Stomach smooth muscle (tissue), 2 donors: ENCODE measurements around the gene MRPL1.

Experiments
- H3K27ac ChIP-seq: one replicate; pipeline ENCODE4 v1.7.0; 2013; ENCODE audit warnings: mild to moderate bottlenecking, low read length, inconsistent platforms
- H3K27me3 ChIP-seq, 2 donors: one replicate each; pipeline ENCODE4 v1.7.0; 2013; ENCODE audit warnings: low read length in 2 of 2; ENCODE audit not compliant: insufficient read depth in 2 of 2, control insufficient read depth in 1 of 2
- H3K36me3 ChIP-seq, 2 donors: one replicate each; pipeline ENCODE4 v1.7.0; 2013; ENCODE audit warnings: low read length in 2 of 2; ENCODE audit not compliant: control insufficient read depth in 2 of 2, insufficient read depth in 2 of 2
- H3K4me1 ChIP-seq: one replicate; pipeline ENCODE4 v1.7.0; 2013; ENCODE audit warnings: low read length; ENCODE audit not compliant: control insufficient read depth, insufficient read depth
- H3K4me3 ChIP-seq, 2 donors: one replicate each; pipeline ENCODE4 v1.7.0; 2013; ENCODE audit warnings: low read length in 2 of 2
- H3K9ac ChIP-seq, 2 donors: one replicate each; pipeline ENCODE4 v1.7.0; 2013; ENCODE audit warnings: low read length in 2 of 2, mild to moderate bottlenecking in 1 of 2
- H3K9me3 ChIP-seq, 2 donors: one replicate each; pipeline ENCODE4 v1.7.0; 2013; ENCODE audit warnings: low read length in 2 of 2; ENCODE audit not compliant: control insufficient read depth in 2 of 2
- donor health status: healthy.
- donor health status: Pancreatic carcinoma.

MRPL1 gene

DNA sequence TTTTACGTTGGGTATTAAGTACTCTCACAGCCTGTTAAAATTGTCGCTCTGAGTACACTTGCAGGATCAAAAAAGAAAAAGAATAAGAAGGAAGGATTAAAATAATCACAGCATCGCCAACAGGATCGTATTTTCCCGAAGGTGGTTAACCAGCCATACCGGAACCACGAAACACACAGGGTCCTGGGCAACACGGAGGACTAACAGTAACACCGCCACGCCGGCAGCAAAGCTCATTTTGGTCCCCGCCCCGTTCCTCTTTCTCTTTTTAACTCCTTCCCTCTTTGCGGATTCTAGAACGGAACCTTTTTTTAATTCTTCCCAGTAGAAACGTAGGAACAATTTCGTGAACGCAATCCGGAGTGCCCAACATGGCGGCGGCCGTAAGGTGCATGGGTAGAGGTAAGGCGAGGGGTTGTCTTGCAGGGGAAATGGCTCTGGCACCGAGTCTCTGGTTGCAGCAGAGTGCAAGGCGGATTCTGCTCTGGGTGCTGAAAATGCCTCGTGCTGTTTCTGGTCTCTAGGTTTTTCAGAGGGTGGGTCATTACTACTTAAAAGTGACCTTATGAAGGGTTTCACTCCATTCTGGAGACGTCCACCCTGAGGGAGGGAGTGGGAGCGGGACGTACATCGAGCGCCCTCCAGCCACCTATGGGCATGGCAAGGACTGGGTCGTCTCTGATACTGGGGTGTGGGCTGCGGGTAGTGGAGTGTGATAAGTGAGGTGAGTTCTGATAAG, at the start of gene MRPL1:
TSS of gene MRPL1 (plus strand) at position 353 of the 739 bp plus-strand sequence. CDS start at position 372, 19 bp downstream.
- no peaks in the 10 kb centered on the region for H3K27me3 ChIP-seq
- peak within 1 kb of the TSS; percentile 96 for H3K27ac ChIP-seq
- H3K9me3 ChIP-seq, result no peaks in the 10 kb centered on the region
- peak within 1 kb of the TSS; percentile 98 to 100 for H3K4me3 ChIP-seq
- H3K36me3 ChIP-seq, result no peaks in the 10 kb centered on the region
- peak within 1 kb of the TSS; percentile 95 to 99 for H3K9ac ChIP-seq
- H3K4me1 ChIP-seq, result peaks cover 4% of the 10 kb centered on the region

- no peaks in the 10 kb centered on the region for H3K27me3 ChIP-seq
- peaks cover 4% of the 10 kb centered on the region for H3K4me1 ChIP-seq
- H3K9ac ChIP-seq, result no peak overlapping the region
- H3K4me3 ChIP-seq, result no peak overlapping the region
- H3K36me3 ChIP-seq, result no peaks in the 10 kb centered on the region
- no peaks in the 10 kb centered on the region for H3K9me3 ChIP-seq
- no peak overlapping the region for H3K27ac ChIP-seq
Measured at GRCh38 chr4:77815636-77816035, 47.0 kb upstream of the MRPL1 start.

DNA sequence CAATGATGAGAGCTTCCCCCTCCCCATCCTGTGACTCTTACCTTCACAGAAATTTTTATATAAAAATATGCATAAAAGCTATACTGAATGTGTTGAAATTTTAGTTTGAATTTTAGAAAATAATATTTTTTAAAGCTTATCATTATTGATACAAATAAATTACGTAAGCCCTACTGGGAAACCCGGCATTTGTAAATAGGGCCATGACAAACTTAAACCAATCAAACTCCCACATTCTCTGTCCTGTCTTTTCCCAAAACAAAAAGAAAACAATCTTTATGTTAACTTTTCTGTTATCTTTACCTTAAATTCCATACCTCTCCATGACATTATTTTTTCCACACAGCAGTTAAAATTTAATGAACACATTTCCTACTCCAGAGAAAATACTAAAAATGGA, 46.1 kb upstream of the MRPL1 start:
- H3K36me3 ChIP-seq, result no peaks in the 10 kb centered on the region
- peaks cover 9% of the 10 kb centered on the region for H3K4me1 ChIP-seq
- H3K27ac ChIP-seq, result no peak overlapping the region

GRCh38 chr4:77817304-77818072, 45.1 kb upstream of the MRPL1 start:
- H3K27me3 ChIP-seq, result no peaks in the 10 kb centered on the region
- no peaks in the 10 kb centered on the region for H3K36me3 ChIP-seq
- peak overlapping the region; percentile 81 to 90 for H3K9ac ChIP-seq
- H3K4me3 ChIP-seq, result peak overlapping the region; percentile 60 to 92
- peaks cover 9% of the 10 kb centered on the region for H3K4me1 ChIP-seq
- peak overlapping the region; percentile 84 for H3K27ac ChIP-seq
- no peaks in the 10 kb centered on the region for H3K9me3 ChIP-seq

More for the DNA sequence above, 46.1 kb upstream of the MRPL1 start:
- H3K4me3 ChIP-seq, result no peak overlapping the region
- H3K9ac ChIP-seq, result no peak overlapping the region
- no peaks in the 10 kb centered on the region for H3K27me3 ChIP-seq
- H3K9me3 ChIP-seq, result no peaks in the 10 kb centered on the region

DNA sequence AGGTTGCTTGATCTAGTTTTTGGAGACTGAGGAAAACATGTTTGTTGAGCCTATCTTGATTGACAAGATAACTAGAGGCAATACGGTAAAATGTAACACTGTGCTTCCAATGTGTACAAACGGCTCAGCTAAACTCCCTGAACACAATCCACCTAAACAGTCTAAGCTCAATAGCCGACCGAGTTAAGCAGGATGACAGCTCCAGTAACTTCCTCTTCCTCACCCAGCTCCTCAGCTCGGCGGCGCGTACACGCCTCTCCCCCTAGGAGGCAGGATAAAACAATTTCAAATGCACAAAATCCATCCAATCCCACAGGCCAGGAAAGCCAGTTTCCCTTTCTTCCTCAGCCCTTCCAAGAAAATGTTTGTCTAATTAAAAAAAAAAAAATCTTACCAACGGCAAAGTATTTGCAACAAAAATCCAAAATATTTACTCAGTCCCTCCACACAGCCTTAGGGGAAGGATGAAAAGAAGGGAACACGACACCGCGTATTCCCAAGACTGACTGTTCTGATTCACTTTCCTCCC, 44.5 kb upstream of the MRPL1 start:
- no peaks in the 10 kb centered on the region for H3K36me3 ChIP-seq
- peak overlapping the region; percentile 60 to 92 for H3K4me3 ChIP-seq
- H3K27me3 ChIP-seq, result no peaks in the 10 kb centered on the region
- no peaks in the 10 kb centered on the region for H3K9me3 ChIP-seq
- H3K27ac ChIP-seq, result peak overlapping the region; percentile 84
- peaks cover 9% of the 10 kb centered on the region for H3K4me1 ChIP-seq
- H3K9ac ChIP-seq, result peak overlapping the region; percentile 81 to 90

- Histone ChIP-seq H3K9me3 (no peaks in the 10 kb centered on the region), H3K27ac (peak within 1 kb of the TSS; percentile 95), H3K4me1 (peaks cover 9% of the 10 kb centered on the region), H3K4me3 (peak within 1 kb of the TSS; percentile 92 to 97), H3K9ac (peak within 1 kb of the TSS; percentile 91 to 98), H3K27me3 (no peaks in the 10 kb centered on the region), H3K36me3 (no peaks in the 10 kb centered on the region)
Measured at GRCh38 chr4:77818602-77819403, 43.8 kb upstream of the MRPL1 start, which contains the start of gene CNOT6L. Gene CNOT6L (minus strand): TSS chr4:77819368. CDS start chr4:77819308, 60 bp downstream.

GRCh38 chr4:77819404-77819842, 43.2 kb upstream of the MRPL1 start:
- no peaks in the 10 kb centered on the region for H3K36me3 ChIP-seq
- H3K9ac ChIP-seq, result peak overlapping the region; percentile 91 to 98
- peak overlapping the region; percentile 95 for H3K27ac ChIP-seq
- H3K4me1 ChIP-seq, result peaks cover 9% of the 10 kb centered on the region
- peak overlapping the region; percentile 92 to 97 for H3K4me3 ChIP-seq
- H3K9me3 ChIP-seq, result no peaks in the 10 kb centered on the region
- no peaks in the 10 kb centered on the region for H3K27me3 ChIP-seq

DNA sequence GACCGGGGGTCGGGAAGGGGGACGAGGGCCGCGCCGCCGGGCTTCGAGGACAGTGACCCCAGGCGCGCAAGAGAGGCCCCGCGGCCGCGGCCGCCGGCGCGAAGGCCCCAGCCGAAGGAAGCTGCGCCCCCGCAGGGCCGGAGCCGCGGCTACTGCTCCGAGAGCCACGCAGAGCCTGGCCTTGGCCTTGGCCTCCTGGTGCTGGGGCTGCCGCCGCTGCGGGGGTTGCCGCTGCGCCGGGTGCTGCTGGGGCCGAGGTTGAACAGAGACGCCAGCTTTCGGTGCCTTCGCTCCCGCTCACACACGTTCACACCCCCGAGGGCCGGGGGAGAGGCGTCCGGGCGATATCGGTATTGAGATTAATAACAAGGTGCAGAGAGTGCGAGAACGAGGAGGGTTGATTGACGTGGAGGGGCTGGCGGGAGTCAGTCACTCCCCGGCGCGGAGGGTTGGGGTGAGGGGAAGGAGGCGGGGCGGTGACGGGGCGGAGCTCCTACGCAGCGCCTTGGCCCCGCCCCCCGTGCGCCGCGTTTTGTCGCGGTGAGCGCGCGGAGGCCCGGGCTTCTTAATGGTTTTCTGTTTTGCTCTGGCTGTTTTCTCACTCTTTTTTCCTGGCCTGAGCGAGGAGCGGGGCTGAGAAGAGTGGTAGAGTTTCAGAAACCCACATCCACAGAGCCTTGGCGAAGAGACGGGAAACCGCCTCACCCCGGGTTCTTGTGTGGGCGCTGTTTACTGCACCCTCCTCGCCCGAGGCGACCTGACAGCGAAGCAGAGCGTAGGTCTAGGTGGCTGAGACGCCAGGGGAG, 42.6 kb upstream of the MRPL1 start:
- no peaks in the 10 kb centered on the region for H3K27me3 ChIP-seq
- H3K9ac ChIP-seq, result peak overlapping the region; percentile 91 to 98
- H3K4me1 ChIP-seq, result peaks cover 9% of the 10 kb centered on the region
- H3K4me3 ChIP-seq, result peak overlapping the region; percentile 90 to 97
- H3K36me3 ChIP-seq, result no peaks in the 10 kb centered on the region
- peak overlapping the region; percentile 95 for H3K27ac ChIP-seq
- no peaks in the 10 kb centered on the region for H3K9me3 ChIP-seq

DNA sequence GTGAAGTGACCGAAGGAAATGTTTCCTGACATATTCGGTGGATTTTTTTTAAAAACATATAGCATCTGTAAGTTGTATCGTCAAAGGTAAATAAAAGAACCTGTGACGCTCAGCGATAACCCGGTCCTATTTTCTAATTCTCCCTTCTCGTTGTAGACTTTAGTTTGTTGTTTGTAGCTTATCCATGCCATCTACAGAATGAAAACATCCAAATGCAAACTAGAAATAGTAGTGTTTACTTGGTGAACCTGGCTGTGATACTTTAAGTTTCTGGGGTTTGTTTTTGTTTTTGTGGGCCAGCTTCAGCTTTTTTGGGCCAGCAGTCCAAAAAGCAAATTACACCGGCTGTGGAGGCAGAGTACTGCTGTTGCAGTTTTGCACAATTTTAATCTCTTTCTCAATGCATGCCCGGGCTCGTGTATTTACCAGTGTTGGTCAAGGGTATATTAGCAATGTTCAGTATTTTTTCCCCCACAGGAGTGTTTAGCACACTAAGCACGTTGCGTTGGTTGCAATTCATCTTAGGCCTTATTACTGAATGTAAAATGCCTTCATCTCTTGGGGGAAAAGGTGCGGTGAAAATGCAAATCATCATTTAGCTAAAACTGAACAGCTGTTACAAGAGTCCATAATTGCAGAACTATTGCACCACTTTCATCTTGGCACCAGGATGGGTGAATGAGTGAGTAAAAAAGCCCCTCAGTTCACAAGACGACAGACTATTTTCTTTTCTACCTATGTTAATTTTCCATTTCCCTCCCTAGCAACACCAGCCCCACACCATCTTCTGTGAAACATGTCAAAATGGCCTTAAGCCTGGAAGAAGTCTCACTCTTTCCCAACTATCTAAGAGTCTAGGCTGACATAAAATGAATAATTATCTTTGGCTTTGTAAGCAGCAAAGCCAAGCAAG, 41.7 kb upstream of the MRPL1 start:
- H3K9ac ChIP-seq, result peak overlapping the region; percentile 91 to 98
- H3K27me3 ChIP-seq, result no peaks in the 10 kb centered on the region
- H3K27ac ChIP-seq, result peak overlapping the region; percentile 95
- no peaks in the 10 kb centered on the region for H3K36me3 ChIP-seq
- no peaks in the 10 kb centered on the region for H3K9me3 ChIP-seq
- H3K4me3 ChIP-seq, result peak overlapping the region; percentile 90 to 97
- H3K4me1 ChIP-seq, result peaks cover 9% of the 10 kb centered on the region
